ENCODE measurements around the gene CSTF3. TPM values are rescaled to one million over a fixed set of nuclear protein-coding genes. Genes with fewer than 3 reads are reported as not detected.

CSTF3 gene
- total RNA-seq, 2 donors from 2014 or later, result 5.5 to 8.7 TPM

GRCh38 chr11:33067294-33067693 is 94.0 kb downstream of the CSTF3 start:
- Histone ChIP-seq H3K4me3 (no peak overlapping the region), H3K36me3 (peaks cover 73% of the 10 kb centered on the region), H3K4me1 (peaks cover 0 to 19% of the 10 kb centered on the region in 2 donors), H3K27me3 (no peaks in the 10 kb centered on the region), H3K27ac (no peak overlapping the region), H3K9me3 (no peaks in the 10 kb centered on the region)
- TF ChIP-seq CTCF (IDR thresholded peaks at IDR 0.05), result no peak
- DNase-seq (ENCODE audit: low spot score), result no peak

- Histone ChIP-seq H3K27ac (no peak overlapping the region), H3K36me3 (peaks cover 73% of the 10 kb centered on the region), H3K4me3 (no peak overlapping the region), H3K9me3 (no peaks in the 10 kb centered on the region), H3K4me1 (peaks cover 0 to 19% of the 10 kb centered on the region in 2 donors), H3K27me3 (no peaks in the 10 kb centered on the region)
- no peak for DNase-seq (ENCODE audit: low spot score)
- TF ChIP-seq CTCF (IDR thresholded peaks at IDR 0.05), result peak; percentile 75 to 88
Measured at GRCh38 chr11:33065445-33066178, 95.7 kb downstream of the CSTF3 start.

GRCh38 chr11:33064866-33065265 is 96.4 kb downstream of the CSTF3 start:
- H3K36me3 ChIP-seq, result peaks cover 75% of the 10 kb centered on the region
- H3K4me3 ChIP-seq, result no peak overlapping the region
- H3K27ac ChIP-seq, result no peak overlapping the region
- peaks cover 0 to 19% of the 10 kb centered on the region in 2 donors for H3K4me1 ChIP-seq
- DNase-seq (ENCODE audit: low spot score), result no peak
- no peak for TF ChIP-seq CTCF (IDR thresholded peaks at IDR 0.05)
- H3K9me3 ChIP-seq, result no peaks in the 10 kb centered on the region
- no peaks in the 10 kb centered on the region for H3K27me3 ChIP-seq

GRCh38 chr11:33064033-33064825 is 97.1 kb downstream of the CSTF3 start:
- H3K9me3 ChIP-seq, result no peaks in the 10 kb centered on the region
- peaks cover 75% of the 10 kb centered on the region for H3K36me3 ChIP-seq
- no peak for DNase-seq (ENCODE audit: low spot score)
- H3K4me3 ChIP-seq, result no peak overlapping the region
- H3K27ac ChIP-seq, result peak overlapping the region in 1 of 2 donors; percentile 22
- no peak for TF ChIP-seq CTCF (IDR thresholded peaks at IDR 0.05)
- H3K4me1 ChIP-seq, result peaks cover 0 to 19% of the 10 kb centered on the region in 2 donors
- H3K27me3 ChIP-seq, result no peaks in the 10 kb centered on the region

- H3K9me3 ChIP-seq, result no peaks in the 10 kb centered on the region
- no peak overlapping the region for H3K4me3 ChIP-seq
- H3K27ac ChIP-seq, result no peak overlapping the region
- no peak for TF ChIP-seq CTCF (IDR thresholded peaks at IDR 0.05)
- H3K27me3 ChIP-seq, result no peaks in the 10 kb centered on the region
- H3K4me1 ChIP-seq, result peaks cover 0 to 19% of the 10 kb centered on the region in 2 donors
- no peak for DNase-seq (ENCODE audit: low spot score)
- peaks cover 68% of the 10 kb centered on the region for H3K36me3 ChIP-seq
Measured at GRCh38 chr11:33063326-33063881, 97.9 kb downstream of the CSTF3 start.
